ENCODE results near the gene YARS2. TPM values are rescaled to one million over a fixed set of nuclear protein-coding genes. Genes with fewer than 3 reads are reported as not detected.

YARS2 gene
- total RNA-seq, 1 experiment from 2014 or later = 28.0 TPM

DNA sequence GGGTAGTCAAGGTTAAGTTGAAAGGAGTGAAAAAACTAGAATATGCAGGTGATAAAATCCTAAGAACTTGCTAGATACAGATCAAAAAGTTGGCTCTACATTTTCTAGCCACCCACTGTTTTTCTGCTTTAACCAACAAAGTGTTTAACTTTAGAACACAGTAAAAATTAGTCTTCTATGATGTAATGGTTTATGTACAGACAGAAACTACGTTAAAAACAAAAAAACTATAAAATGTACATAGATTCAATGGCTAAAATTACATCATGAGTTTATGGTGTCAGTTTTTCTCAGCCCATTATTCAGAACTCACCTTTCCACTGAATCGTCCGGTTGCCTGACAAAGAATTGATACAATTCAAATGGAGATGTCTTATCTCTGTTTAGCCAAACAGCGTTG is 2.1 kb downstream of the YARS2 start:
- Histone ChIP-seq H3K27ac (ENCODE audit: low read length) (peak overlapping the region; percentile 99), H3K27me3 (ENCODE audit: control insufficient read depth, insufficient read depth, low read length) (no peaks in the 10 kb centered on the region; the same call in 1 of the 2 replicates), H3K9me3 (ENCODE audit: control insufficient read depth, insufficient read depth, low read depth, low read length) (no peaks in the 10 kb centered on the region), H3K36me3 (ENCODE audit: control insufficient read depth, insufficient read depth, low read length) (peaks cover 27% of the 10 kb centered on the region), H3K4me1 (ENCODE audit: control insufficient read depth, insufficient read depth, low read length) (peaks cover 10% of the 10 kb centered on the region), H3K4me3 (ENCODE audit: low read depth in 2 of 2, low read length in 2 of 2) (peak overlapping the region; percentile 93 to 98)
- intact Hi-C loops (cut with micrococcal nuclease; ENCODE audit: unreplicated experiment) (no loop called here), in situ Hi-C loops (cut with HindIII; ENCODE audit: low pct_unique_long_range_greater_than_20kb, low sequenced_read_pairs) (no loop called here)
- ATAC-seq = no peak
- DNase-seq (ENCODE audit: low read depth, low spot score) = no peak
- no TSS peak for BruUV-seq (replicated peaks)
- ChIA-PET POLR2A (no interaction called here), CTCF (no interaction called here)
- TF ChIP-seq TCF7L2 (IDR thresholded peaks at IDR 0.05; ENCODE audit: low read depth, low read length) = no peak
- TF ChIP-seq, protein P1, sequence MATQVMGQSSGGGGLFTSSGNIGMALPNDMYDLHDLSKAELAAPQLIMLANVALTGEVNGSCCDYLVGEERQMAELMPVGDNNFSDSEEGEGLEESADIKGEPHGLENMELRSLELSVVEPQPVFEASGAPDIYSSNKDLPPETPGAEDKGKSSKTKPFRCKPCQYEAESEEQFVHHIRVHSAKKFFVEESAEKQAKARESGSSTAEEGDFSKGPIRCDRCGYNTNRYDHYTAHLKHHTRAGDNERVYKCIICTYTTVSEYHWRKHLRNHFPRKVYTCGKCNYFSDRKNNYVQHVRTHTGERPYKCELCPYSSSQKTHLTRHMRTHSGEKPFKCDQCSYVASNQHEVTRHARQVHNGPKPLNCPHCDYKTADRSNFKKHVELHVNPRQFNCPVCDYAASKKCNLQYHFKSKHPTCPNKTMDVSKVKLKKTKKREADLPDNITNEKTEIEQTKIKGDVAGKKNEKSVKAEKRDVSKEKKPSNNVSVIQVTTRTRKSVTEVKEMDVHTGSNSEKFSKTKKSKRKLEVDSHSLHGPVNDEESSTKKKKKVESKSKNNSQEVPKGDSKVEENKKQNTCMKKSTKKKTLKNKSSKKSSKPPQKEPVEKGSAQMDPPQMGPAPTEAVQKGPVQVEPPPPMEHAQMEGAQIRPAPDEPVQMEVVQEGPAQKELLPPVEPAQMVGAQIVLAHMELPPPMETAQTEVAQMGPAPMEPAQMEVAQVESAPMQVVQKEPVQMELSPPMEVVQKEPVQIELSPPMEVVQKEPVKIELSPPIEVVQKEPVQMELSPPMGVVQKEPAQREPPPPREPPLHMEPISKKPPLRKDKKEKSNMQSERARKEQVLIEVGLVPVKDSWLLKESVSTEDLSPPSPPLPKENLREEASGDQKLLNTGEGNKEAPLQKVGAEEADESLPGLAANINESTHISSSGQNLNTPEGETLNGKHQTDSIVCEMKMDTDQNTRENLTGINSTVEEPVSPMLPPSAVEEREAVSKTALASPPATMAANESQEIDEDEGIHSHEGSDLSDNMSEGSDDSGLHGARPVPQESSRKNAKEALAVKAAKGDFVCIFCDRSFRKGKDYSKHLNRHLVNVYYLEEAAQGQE (IDR thresholded peaks at IDR 0.05; ENCODE audit: insufficient read depth in 1 of 2, low read depth in 2 of 2, low read length in 1 of 2) = no peak

DNA sequence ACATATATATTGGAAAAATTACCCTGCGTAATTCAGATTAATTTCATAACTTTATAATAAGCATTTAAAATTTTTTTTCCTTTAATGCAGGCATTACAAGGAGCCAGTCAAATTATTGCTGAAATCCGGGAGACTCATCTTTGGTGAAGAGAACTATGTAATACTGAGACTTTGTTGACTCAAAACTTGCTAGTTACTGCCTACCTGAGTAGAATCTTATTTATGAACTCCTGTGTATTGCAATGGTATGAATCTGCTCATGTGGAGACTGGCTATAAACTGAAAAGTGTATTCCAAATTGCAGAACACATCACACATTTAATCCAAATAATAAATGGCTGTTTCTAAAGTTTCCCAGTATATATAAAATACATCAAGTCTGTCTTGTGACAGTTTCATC is 12.4 kb downstream of the YARS2 start:
- Histone ChIP-seq H3K9me3 (ENCODE audit: control insufficient read depth, insufficient read depth, low read depth, low read length) (no peaks in the 10 kb centered on the region), H3K27ac (ENCODE audit: low read length) (no peak overlapping the region), H3K36me3 (ENCODE audit: control insufficient read depth, insufficient read depth, low read length) (peaks cover 56% of the 10 kb centered on the region), H3K27me3 (ENCODE audit: control insufficient read depth, insufficient read depth, low read length) (no peaks in the 10 kb centered on the region), H3K4me1 (ENCODE audit: control insufficient read depth, insufficient read depth, low read length) (no peaks in the 10 kb centered on the region), H3K4me3 (ENCODE audit: low read depth in 2 of 2, low read length in 2 of 2) (no peak overlapping the region)
- in situ Hi-C loops (cut with HindIII; ENCODE audit: low pct_unique_long_range_greater_than_20kb, low sequenced_read_pairs) = no loop called here
- DNase-seq (ENCODE audit: low read depth, low spot score) (no peak), ATAC-seq (no peak)
- ChIA-PET CTCF (no interaction called here), POLR2A (no interaction called here)
- intact Hi-C loops (cut with micrococcal nuclease; ENCODE audit: unreplicated experiment) = no loop called here
- TF ChIP-seq TCF7L2 (IDR thresholded peaks at IDR 0.05; ENCODE audit: low read depth, low read length) (no peak), POLR2AphosphoS5 (IDR thresholded peaks at IDR 0.05; ENCODE audit: low read depth, low read length) (no peak), SIN3A (IDR thresholded peaks at IDR 0.05; ENCODE audit: borderline replicate concordance, insufficient read depth, low read depth, low read length) (no peak)
- TF ChIP-seq, protein P2, sequence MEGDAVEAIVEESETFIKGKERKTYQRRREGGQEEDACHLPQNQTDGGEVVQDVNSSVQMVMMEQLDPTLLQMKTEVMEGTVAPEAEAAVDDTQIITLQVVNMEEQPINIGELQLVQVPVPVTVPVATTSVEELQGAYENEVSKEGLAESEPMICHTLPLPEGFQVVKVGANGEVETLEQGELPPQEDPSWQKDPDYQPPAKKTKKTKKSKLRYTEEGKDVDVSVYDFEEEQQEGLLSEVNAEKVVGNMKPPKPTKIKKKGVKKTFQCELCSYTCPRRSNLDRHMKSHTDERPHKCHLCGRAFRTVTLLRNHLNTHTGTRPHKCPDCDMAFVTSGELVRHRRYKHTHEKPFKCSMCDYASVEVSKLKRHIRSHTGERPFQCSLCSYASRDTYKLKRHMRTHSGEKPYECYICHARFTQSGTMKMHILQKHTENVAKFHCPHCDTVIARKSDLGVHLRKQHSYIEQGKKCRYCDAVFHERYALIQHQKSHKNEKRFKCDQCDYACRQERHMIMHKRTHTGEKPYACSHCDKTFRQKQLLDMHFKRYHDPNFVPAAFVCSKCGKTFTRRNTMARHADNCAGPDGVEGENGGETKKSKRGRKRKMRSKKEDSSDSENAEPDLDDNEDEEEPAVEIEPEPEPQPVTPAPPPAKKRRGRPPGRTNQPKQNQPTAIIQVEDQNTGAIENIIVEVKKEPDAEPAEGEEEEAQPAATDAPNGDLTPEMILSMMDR (IDR thresholded peaks at IDR 0.05) = no peak
- TF ChIP-seq, protein P1 (IDR thresholded peaks at IDR 0.05; ENCODE audit: insufficient read depth in 1 of 2, low read depth in 2 of 2, low read length in 1 of 2) = no peak
- no TSS peak for BruUV-seq (replicated peaks)
